Suprapubic skin (tissue), 4 donors: Measurements from ENCODE around the gene CD40. TPM values are rescaled to one million over a fixed set of nuclear protein-coding genes. Genes with fewer than 3 reads are reported as not detected.
"Not testable (repeated sequence)": the region's sequence is repeated elsewhere in the genome, so short reads cannot be mapped to it uniquely, and the experiment has no call there.

Source experiments
- DNase-seq, 2 donors: peaks; one replicate each; pipeline ENCODE4 v3.0.0-alpha.2; 2019; ENCODE audit warnings: low spot score in 2 of 2
- H3K27ac ChIP-seq: fragments of 200-600 bp; sonication (generic); one replicate; pipeline ENCODE4 v1.5.1; 2019
- H3K27me3 ChIP-seq: fragments of 200-600 bp; sonication (generic); one replicate; pipeline ENCODE4 v1.5.1; 2019
- H3K36me3 ChIP-seq: fragments of 200-600 bp; sonication (generic); one replicate; pipeline ENCODE4 v1.5.1; 2019
- H3K4me1 ChIP-seq: fragments of 200-600 bp; sonication (generic); one replicate; pipeline ENCODE4 v1.5.1; 2019
- H3K4me3 ChIP-seq: fragments of 200-600 bp; sonication (generic); one replicate; pipeline ENCODE4 v1.5.1; 2019; ENCODE audit warnings: mild to moderate bottlenecking
- H3K9me3 ChIP-seq: fragments of 200-600 bp; sonication (generic); one replicate; pipeline ENCODE4 v1.5.1; 2019
- CTCF ChIP-seq, 2 donors: fragments of 200-600 bp in 1 of 2; fragments of 450-650 bp in 1 of 2; sonication (generic) in 1 of 2; IDR thresholded peaks; one replicate each; pipeline ENCODE4 v1.5.1; 2016 to 2019; ENCODE audit warnings: antibody characterized with exemption in 2 of 2, mild to moderate bottlenecking in 1 of 2, moderate library complexity in 1 of 2
- EP300 ChIP-seq: sonication (generic); formaldehyde crosslinking; IDR thresholded peaks from one replicate; pipeline ENCODE4 v1.6.1; 2017; ENCODE audit warnings: antibody characterized with exemption
- POLR2A ChIP-seq, 2 donors: fragments of 450-650 bp; IDR thresholded peaks; one replicate each; pipeline ENCODE4 v1.6.1; 2017; ENCODE audit warnings: antibody characterized with exemption in 2 of 2, mild to moderate bottlenecking in 2 of 2, moderate library complexity in 2 of 2
- POLR2AphosphoS5 ChIP-seq, 3 donors: sonication (generic); formaldehyde crosslinking; IDR thresholded peaks; one replicate each; pipeline ENCODE4 v1.6.1; 2017; ENCODE audit warnings: antibody characterized with exemption in 3 of 3
- WGBS: methylation state at CpG from one replicate; pipeline ENCODE4 v1.1.5; 2018; 5-methylcytosine and 5-hydroxymethylcytosine counted together
- total RNA-seq, 4 donors: library from RNA; depleted of rRNA; stranded (reverse); fragments of >200 nt; gene quantifications; one replicate each; pipeline ENCODE4 v1.1.0, GENCODE V29; 2016

Gene CD40
- total RNA-seq, 4 donors from 2014 or later: 12.9 to 30.6 (median 17.2) TPM

- Histone ChIP-seq H3K27me3 (no peaks in the 10 kb centered on the region), H3K27ac (peak overlapping the region; percentile 98), H3K36me3 (no peaks in the 10 kb centered on the region), H3K4me1 (peaks cover 59% of the 10 kb centered on the region), H3K4me3 (peak overlapping the region; percentile 84), H3K9me3 (no peaks in the 10 kb centered on the region)
- no peak for DNase-seq
- WGBS: 4% methylated on average over 22 of the region's 22 CpGs
- no peak for TF ChIP-seq POLR2A (IDR thresholded peaks at IDR 0.05)
- no peak for TF ChIP-seq EP300
- no peak for TF ChIP-seq POLR2AphosphoS5 (IDR thresholded peaks at IDR 0.05)
- no peak for TF ChIP-seq CTCF (IDR thresholded peaks at IDR 0.05)
Observed at GRCh38 chr20:46088409-46089166, 29.5 kb upstream of the CD40 start.

- 0% methylated on average over 9 of the region's 31 CpGs for WGBS
- no peak for DNase-seq
Observed at GRCh38 chr20:46089167-46089416, 29.0 kb upstream of the CD40 start.

GRCh38 chr20:46089417-46090388, 28.4 kb upstream of the CD40 start, which contains the start of gene NCOA5:
Gene NCOA5 (minus strand): TSS chr20:46089962. CDS start chr20:46079424, 10,538 bp downstream.
- DNase-seq: peak; percentile 95 to 96
- TF ChIP-seq POLR2A (IDR thresholded peaks at IDR 0.05) (peak; percentile 92 to 95), CTCF (IDR thresholded peaks at IDR 0.05) (no peak), EP300 (no peak), POLR2AphosphoS5 (IDR thresholded peaks at IDR 0.05) (peak; percentile 64 to 94 (median 72))

More at GRCh38 chr20:46089167-46089416, 29.0 kb upstream of the CD40 start:
- H3K4me3 ChIP-seq: peak overlapping the region; percentile 84
- H3K36me3 ChIP-seq: no peaks in the 10 kb centered on the region
- peak overlapping the region; percentile 98 for H3K27ac ChIP-seq
- H3K4me1 ChIP-seq: peaks cover 54% of the 10 kb centered on the region
- TF ChIP-seq POLR2AphosphoS5 (IDR thresholded peaks at IDR 0.05) (no peak), CTCF (IDR thresholded peaks at IDR 0.05) (no peak), EP300 (no peak), POLR2A (IDR thresholded peaks at IDR 0.05) (no peak)
- no peaks in the 10 kb centered on the region for H3K9me3 ChIP-seq
- H3K27me3 ChIP-seq: no peaks in the 10 kb centered on the region

DNA sequence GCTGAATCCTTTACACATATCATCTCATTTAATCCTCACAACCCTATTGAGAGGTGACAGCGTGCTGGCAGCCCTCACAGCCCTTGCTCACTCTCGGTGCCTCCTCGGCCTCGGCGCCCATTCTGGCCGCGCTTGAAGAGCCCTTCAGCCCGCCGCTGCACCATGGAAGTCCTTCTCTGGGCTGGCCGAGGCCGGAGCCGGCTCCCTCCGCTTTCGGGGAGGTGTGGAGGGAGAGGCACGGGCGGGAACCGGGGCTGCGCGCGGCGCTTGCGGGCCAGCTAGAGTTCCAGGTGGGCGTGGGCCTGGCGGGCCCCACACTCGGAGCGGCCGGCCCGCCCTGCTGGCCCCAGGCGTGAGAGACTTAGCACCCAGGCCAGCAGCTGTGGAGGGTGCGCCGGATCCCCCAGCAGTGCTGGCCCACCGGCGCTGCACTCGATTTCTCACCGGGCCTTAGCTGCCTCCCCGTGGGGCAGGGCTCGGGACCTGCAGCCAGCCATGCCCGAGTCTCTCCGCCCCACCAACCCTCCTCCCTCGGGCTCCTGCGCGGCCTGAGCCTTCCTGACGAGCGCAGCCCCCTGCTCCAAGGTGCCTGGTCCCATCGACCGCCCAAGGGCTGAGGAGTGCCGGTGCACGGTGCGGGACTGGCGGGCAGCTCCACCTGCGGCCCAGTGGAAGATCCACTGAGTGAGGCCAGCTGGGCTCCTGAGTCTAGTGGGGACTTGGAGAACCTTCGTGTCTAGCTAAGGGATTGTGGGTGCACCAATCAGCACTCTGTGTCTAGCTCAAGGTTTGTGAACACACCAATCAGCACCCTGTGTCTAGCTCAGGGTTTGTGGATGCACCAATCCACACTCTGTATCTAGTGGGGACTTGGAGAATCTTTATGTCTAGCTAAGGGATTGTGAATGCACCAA, 26.2 kb upstream of the CD40 start:
- not testable (repeated sequence) for H3K27me3 ChIP-seq
- 94% methylated on average over 16 of the region's 52 CpGs for WGBS

More at GRCh38 chr20:46089417-46090388, 28.4 kb upstream of the CD40 start, which contains the start of gene NCOA5:
- peak within 1 kb of the TSS; percentile 98 for H3K27ac ChIP-seq
- peak within 1 kb of the TSS; percentile 84 for H3K4me3 ChIP-seq
- no peaks in the 10 kb centered on the region for H3K27me3 ChIP-seq
- WGBS: under 1% methylated on average over 24 of the region's 100 CpGs
- H3K4me1 ChIP-seq: peaks cover 48% of the 10 kb centered on the region
- H3K36me3 ChIP-seq: no peaks in the 10 kb centered on the region
- H3K9me3 ChIP-seq: no peaks in the 10 kb centered on the region

DNA sequence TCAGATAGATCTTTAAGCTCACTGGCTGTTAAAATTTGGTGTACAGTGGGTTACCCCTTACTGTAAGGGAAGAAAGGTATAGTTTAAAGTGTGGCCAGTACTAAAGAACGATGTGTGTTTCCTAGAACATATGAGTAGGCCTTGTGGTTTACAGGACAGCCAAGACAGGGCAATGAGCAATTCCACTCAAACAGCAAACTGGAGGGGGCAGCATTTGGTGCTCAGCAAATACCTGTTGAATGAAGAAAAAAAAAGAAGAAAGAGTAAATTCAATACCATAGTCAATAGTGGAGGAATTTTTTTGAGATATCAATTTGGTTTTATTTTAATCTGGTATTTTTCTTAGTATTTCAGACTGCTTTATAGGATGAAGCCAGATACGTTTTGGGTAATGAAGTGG, 24.6 kb upstream of the CD40 start:
- peaks cover 10% of the 10 kb centered on the region for H3K4me1 ChIP-seq
- H3K9me3 ChIP-seq: no peaks in the 10 kb centered on the region
- TF ChIP-seq POLR2A (IDR thresholded peaks at IDR 0.05) (no peak), POLR2AphosphoS5 (IDR thresholded peaks at IDR 0.05) (no peak), EP300 (no peak), CTCF (IDR thresholded peaks at IDR 0.05) (no peak)
- H3K4me3 ChIP-seq: no peak overlapping the region
- no peak for DNase-seq
- no peaks in the 10 kb centered on the region for H3K27me3 ChIP-seq
- H3K27ac ChIP-seq: no peak overlapping the region
- H3K36me3 ChIP-seq: no peaks in the 10 kb centered on the region
- 77% methylated on average over 2 of the region's 2 CpGs for WGBS

More for the DNA sequence above, 26.2 kb upstream of the CD40 start:
- not testable (repeated sequence) for H3K27ac ChIP-seq, H3K9me3 ChIP-seq, H3K36me3 ChIP-seq, H3K4me3 ChIP-seq, DNase-seq
- H3K4me1 ChIP-seq: peaks cover 27% of the 10 kb centered on the region
